HepG2 (cell line): Measurements from ENCODE around the gene HEPACAM. TPM values are rescaled to one million over a fixed set of nuclear protein-coding genes. Genes with fewer than 3 reads are reported as not detected.

Experiments
- ATAC-seq: fragments of 200-7000 bp; cut with Tn5 transposase; 3 replicates; pipeline ENCODE4 v1.9.1; 2020; ENCODE audit warnings: mild to moderate bottlenecking, moderate library complexity
- BruUV-seq: library from RNA; stranded (reverse); fragments of 400-500 nt; replicated peaks from 2 replicates; lab custom pipeline; 2021; lab: Mats Ljungman, UMichigan
- CTCF ChIA-PET: fragments of 300-600 bp; formaldehyde crosslinking; extraction: SDS; loops from one replicate; lab custom pipeline; 2021; ENCODE audit warnings: low total read pairs, inconsistent platforms, low intra/inter-chr PET ratio; lab: Yijun Ruan, JAX
- POLR2A ChIA-PET: fragments of 350-600 bp; sonication (Branson Sonifier 250); formaldehyde crosslinking; loops from one replicate; lab custom pipeline; 2020; ENCODE audit warnings: antibody characterized with exemption, inconsistent platforms; lab: Yijun Ruan, JAX
- DNase-seq: peaks from one replicate; pipeline ENCODE4 v3.0.0-alpha.2; 2015; ENCODE audit warnings: low spot score
- FAIRE-seq: peaks from 3 replicates; lab custom pipeline; 2011; peaks lifted over from hg19 to GRCh38; lab: Jason Lieb, UNC
- H2AFZ ChIP-seq: one replicate; pipeline ENCODE4 v1.6.1; 2011; ENCODE audit warnings: low read length, inconsistent platforms
- H3K27ac ChIP-seq: fragments of 300-600 bp; 3 replicates; pipeline ENCODE4 v1.8.0; 2011; ENCODE audit warnings: mixed run types, mild to moderate bottlenecking, mixed read lengths, low read length, inconsistent platforms; ENCODE audit not compliant: insufficient read depth; ENCODE audit errors: extremely low read length
- H3K27me3 ChIP-seq, 2 experiments: fragments of 200-600 bp in 1 of 2; 2 replicates in 1 of 2; 3 replicates in 1 of 2; pipeline versions ENCODE4 v1.6.0 to v1.8.0; 2011; ENCODE audit warnings: low read length in 2 of 2, mild to moderate bottlenecking in 2 of 2, moderate library complexity in 2 of 2, inconsistent platforms in 1 of 2; ENCODE audit not compliant: insufficient read depth in 2 of 2, control insufficient read depth in 1 of 2
- H3K36me3 ChIP-seq, 2 experiments: fragments of 200-600 bp in 1 of 2; replicated peaks in 1 of 2; 2 replicates in 1 of 2; 3 replicates in 1 of 2; pipeline versions ENCODE4 v1.5.1 to v1.8.0; 2011; ENCODE audit warnings: low read length in 2 of 2, inconsistent platforms in 1 of 2; ENCODE audit not compliant: insufficient read depth in 2 of 2, control insufficient read depth in 1 of 2
- H3K4me1 ChIP-seq: 2 replicates; pipeline ENCODE4 v1.5.1; 2012; ENCODE audit warnings: low read length, inconsistent platforms; ENCODE audit not compliant: insufficient read depth
- H3K4me2 ChIP-seq: 2 replicates; pipeline ENCODE4 v1.6.0; 2011; ENCODE audit warnings: low read depth, low read length, inconsistent platforms
- H3K4me3 ChIP-seq, 3 experiments: fragments of 200-600 bp in 1 of 3; sonication (generic), shearing (Covaris generic) in 1 of 3; replicated peaks in 1 of 3; 2 replicates each; pipeline ENCODE4 v1.5.1; 2011 to 2016; ENCODE audit warnings: low read length in 3 of 3, inconsistent platforms in 2 of 3, low read depth in 2 of 3, mild to moderate bottlenecking in 2 of 3, control low read depth in 1 of 3, mixed read lengths in 1 of 3; ENCODE audit not compliant: insufficient read depth in 1 of 3
- H3K79me2 ChIP-seq: one replicate; pipeline ENCODE4 v1.6.1; 2011; ENCODE audit warnings: low read length, inconsistent platforms; ENCODE audit not compliant: insufficient read depth
- H3K9ac ChIP-seq: 2 replicates; pipeline ENCODE4 v1.6.0; 2011; ENCODE audit warnings: mild to moderate bottlenecking, low read depth, low read length, inconsistent platforms; ENCODE audit not compliant: insufficient read depth
- H3K9me3 ChIP-seq: 2 replicates; pipeline ENCODE4 v1.5.1; 2012; ENCODE audit warnings: mild to moderate bottlenecking, low read length
- H4K20me1 ChIP-seq: 2 replicates; pipeline ENCODE4 v1.6.0; 2011; ENCODE audit warnings: inconsistent platforms, mild to moderate bottlenecking, low read length, moderate library complexity; ENCODE audit not compliant: insufficient read depth
- AGO2 ChIP-seq: fragments of 200-400 bp; formaldehyde crosslinking; optimal IDR thresholded peaks from 2 replicates; pipeline ENCODE3; 2017; ENCODE audit warnings: mild to moderate bottlenecking, low read depth, low read length, moderate library complexity
- ARNT ChIP-seq: fragments of 450-650 bp; IDR thresholded peaks from 2 replicates; pipeline ENCODE4 v1.6.1; 2017
- GATAD2A ChIP-seq: IDR thresholded peaks from 2 replicates; pipeline ENCODE4 v1.6.1; 2016
- KLF11 ChIP-seq: IDR thresholded peaks from 2 replicates; pipeline ENCODE4 v1.6.1; 2016; ENCODE audit warnings: missing compliant biosample characterization
- RBFOX2 ChIP-seq: fragments of 200-400 bp; formaldehyde crosslinking; IDR thresholded peaks from 2 replicates; pipeline ENCODE4 v1.6.1; 2017; ENCODE audit warnings: low read depth, mild to moderate bottlenecking, low read length
- TBL1XR1 ChIP-seq: fragments of 150-350 bp; IDR thresholded peaks from 2 replicates; pipeline ENCODE4 v1.6.1; 2014; ENCODE audit warnings: borderline replicate concordance, low read length; ENCODE audit not compliant: partially characterized antibody
- ZBED4 ChIP-seq: sonication (generic); formaldehyde crosslinking; IDR thresholded peaks from 2 replicates; pipeline ENCODE4 v1.4.0; 2020; ENCODE audit warnings: missing genetic modification reagents, borderline replicate concordance
- ZNF24 ChIP-seq: fragments of 450-650 bp; IDR thresholded peaks from 2 replicates; pipeline ENCODE4 v1.6.1; 2017; ENCODE audit warnings: antibody characterized with exemption, mild to moderate bottlenecking
- WGBS: methylation state at CpG from one replicate; pipeline ENCODE4 v1.1.6; 2017; ENCODE audit warnings: low lambda C conversion rate; 5-methylcytosine and 5-hydroxymethylcytosine counted together
- in situ Hi-C: cut with HindIII; loops from 2 replicates; pipeline ENCODE4 v1.10.0; 2017; ENCODE audit warnings: low pct_unique_long_range_greater_than_20kb; ENCODE audit not compliant: extremely low pct_ligation_motif_present
- intact Hi-C: fragments of 100-400 bp; cut with micrococcal nuclease; formaldehyde crosslinking; loops from one replicate; pipeline ENCODE4 v1.10.0; 2022; ENCODE audit not compliant: unreplicated experiment
- polyA plus RNA-seq, 8 experiments: library from polyadenylated mRNA; depleted of rRNA in 3 of 8; stranded (reverse) in 7 of 8; unstranded in 1 of 8; fragments of >200 nt; fragmentation: Illumina TruSeq in 4 of 8; extraction: Trizol in 4 of 8; gene quantifications; 2 replicates each; pipeline versions ENCODE4 v1.2.1 to v1.2.3, GENCODE V29; 2011 to 2016; ENCODE audit warnings: low read depth in 4 of 8, missing spikeins in 1 of 8, mixed read lengths in 1 of 8; ENCODE audit not compliant: insufficient read depth in 1 of 8
- total RNA-seq, 5 experiments: library from RNA; depleted of rRNA; stranded (reverse); fragments of >200 nt; fragmentation: Illumina TruSeq; extraction: Trizol; gene quantifications; 2 replicates each; pipeline ENCODE4 v1.2.3, GENCODE V29; 2016; ENCODE audit warnings: low read depth in 1 of 5
- TF ChIP-seq, protein P1 (sequence below): sonication (generic); formaldehyde crosslinking; IDR thresholded peaks from 2 replicates; pipeline ENCODE4 v1.5.1; 2020; ENCODE audit warnings: mild to moderate bottlenecking, missing genetic modification reagents
- TF ChIP-seq, protein P2 (sequence below): sonication (generic); formaldehyde crosslinking; IDR thresholded peaks from 2 replicates; pipeline ENCODE4 v1.9.0; 2021; ENCODE audit warnings: missing genetic modification reagents, borderline replicate concordance
- TF ChIP-seq, protein P3 (sequence below): IDR thresholded peaks from 2 replicates; pipeline ENCODE4 v1.6.1; 2016; ENCODE audit warnings: low read depth, borderline replicate concordance

HEPACAM gene
- total and polyA plus RNA-seq, 2 of the 13 experiments (the other 11 are each of a cell fraction or from before 2014, with no cell fraction given), result 66.9 to 121 TPM

GRCh38 chr11:124922831-124923230 lies 13.0 kb downstream of the HEPACAM start (continued):
- TF ChIP-seq, protein P1, sequence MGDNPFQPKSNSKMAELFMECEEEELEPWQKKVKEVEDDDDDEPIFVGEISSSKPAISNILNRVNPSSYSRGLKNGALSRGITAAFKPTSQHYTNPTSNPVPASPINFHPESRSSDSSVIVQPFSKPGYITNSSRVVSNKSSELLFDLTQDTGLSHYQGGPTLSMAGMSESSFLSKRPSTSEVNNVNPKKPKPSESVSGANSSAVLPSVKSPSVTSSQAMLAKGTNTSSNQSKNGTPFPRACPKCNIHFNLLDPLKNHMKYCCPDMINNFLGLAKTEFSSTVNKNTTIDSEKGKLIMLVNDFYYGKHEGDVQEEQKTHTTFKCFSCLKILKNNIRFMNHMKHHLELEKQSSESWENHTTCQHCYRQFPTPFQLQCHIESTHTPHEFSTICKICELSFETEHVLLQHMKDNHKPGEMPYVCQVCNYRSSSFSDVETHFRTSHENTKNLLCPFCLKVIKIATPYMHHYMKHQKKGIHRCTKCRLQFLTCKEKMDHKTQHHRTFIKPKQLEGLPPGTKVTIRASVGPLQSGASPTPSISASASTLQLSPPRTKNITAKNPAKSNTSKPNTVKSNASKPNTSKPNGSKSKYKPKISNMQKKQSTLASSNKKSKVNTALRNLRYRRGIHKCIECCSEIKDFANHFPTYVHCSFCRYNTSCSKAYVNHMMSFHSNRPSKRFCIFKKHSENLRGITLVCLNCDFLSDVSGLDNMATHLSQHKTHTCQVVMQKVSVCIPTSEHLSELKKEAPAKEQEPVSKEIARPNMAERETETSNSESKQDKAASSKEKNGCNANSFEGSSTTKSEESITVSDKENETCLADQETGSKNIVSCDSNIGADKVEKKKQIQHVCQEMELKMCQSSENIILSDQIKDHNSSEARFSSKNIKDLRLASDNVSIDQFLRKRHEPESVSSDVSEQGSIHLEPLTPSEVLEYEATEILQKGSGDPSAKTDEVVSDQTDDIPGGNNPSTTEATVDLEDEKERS (CRISPR knock-in tag), result no peak
- TF ChIP-seq GATAD2A (CRISPR knock-in tag), result no peak
- TF ChIP-seq TBL1XR1, result no peak
- TF ChIP-seq, protein P2, sequence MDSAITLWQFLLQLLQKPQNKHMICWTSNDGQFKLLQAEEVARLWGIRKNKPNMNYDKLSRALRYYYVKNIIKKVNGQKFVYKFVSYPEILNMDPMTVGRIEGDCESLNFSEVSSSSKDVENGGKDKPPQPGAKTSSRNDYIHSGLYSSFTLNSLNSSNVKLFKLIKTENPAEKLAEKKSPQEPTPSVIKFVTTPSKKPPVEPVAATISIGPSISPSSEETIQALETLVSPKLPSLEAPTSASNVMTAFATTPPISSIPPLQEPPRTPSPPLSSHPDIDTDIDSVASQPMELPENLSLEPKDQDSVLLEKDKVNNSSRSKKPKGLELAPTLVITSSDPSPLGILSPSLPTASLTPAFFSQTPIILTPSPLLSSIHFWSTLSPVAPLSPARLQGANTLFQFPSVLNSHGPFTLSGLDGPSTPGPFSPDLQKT (CRISPR knock-in tag), result no peak
- no peak for TF ChIP-seq ZNF24
- no peak for TF ChIP-seq KLF11 (CRISPR knock-in tag)
- TF ChIP-seq, all 625 proteins: peak for 0

GRCh38 chr11:124920870-124921609 lies 14.8 kb downstream of the HEPACAM start:
- ChIA-PET POLR2A (interaction anchor here (0.6 kb wide), 1 partner anchor 337 kb away, joined by 4 read pairs; no protein-coding TSS in a partner anchor), CTCF (no interaction called here)
- FAIRE-seq, result no peak
- peak; percentile 90 for TF ChIP-seq AGO2
- peak; percentile 61; the same call in 1 of the 2 replicates for TF ChIP-seq RBFOX2
- TF ChIP-seq ARNT, result no peak
- TF ChIP-seq, protein P3, sequence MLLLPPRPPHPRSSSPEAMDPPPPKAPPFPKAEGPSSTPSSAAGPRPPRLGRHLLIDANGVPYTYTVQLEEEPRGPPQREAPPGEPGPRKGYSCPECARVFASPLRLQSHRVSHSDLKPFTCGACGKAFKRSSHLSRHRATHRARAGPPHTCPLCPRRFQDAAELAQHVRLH, result no peak
- no peak for TF ChIP-seq ZBED4 (CRISPR knock-in tag)

More at GRCh38 chr11:124920870-124921609, 14.8 kb downstream of the HEPACAM start:
- H3K4me2 ChIP-seq, result no peak overlapping the region
- H3K9me3 ChIP-seq, result no peaks in the 10 kb centered on the region
- no peak overlapping the region for H3K4me3 ChIP-seq
- H2AFZ ChIP-seq, result no peak overlapping the region
- H4K20me1 ChIP-seq, result no peaks in the 10 kb centered on the region; the same call in 1 of the 2 replicates
- H3K4me1 ChIP-seq, result peaks cover 19% of the 10 kb centered on the region
- DNase-seq, result no peak
- no peak overlapping the region for H3K9ac ChIP-seq
- H3K27me3 ChIP-seq, result no peaks in the 10 kb centered on the region
- no peak for ATAC-seq
- in situ Hi-C loops, result no loop called here
- H3K36me3 ChIP-seq, result peaks cover 15 to 40% of the 10 kb centered on the region in 2 experiments
- H3K79me2 ChIP-seq, result peaks cover 4% of the 10 kb centered on the region
- no TSS peak for BruUV-seq
- intact Hi-C loops, result no loop called here
- 97% methylated on average over 75 of the region's 82 CpGs for WGBS
- H3K27ac ChIP-seq, result no peak overlapping the region
